NCI-H146 treated with DMSO at 0.1 percent for 48 hours (cell line): Measurements from ENCODE around the gene FHIT.
A peak's percentile ranks its signal among the peaks of the same experiment; 100 is the strongest.

Experiments used
- DNase-seq: peaks from one replicate; lab custom pipeline; 2025; ENCODE audit not compliant: unreplicated experiment; lab: John Stamatoyannopoulos, UW

The FHIT gene

GRCh38 chr3:60086811-60087210 lies 1164.4 kb downstream of the FHIT start:
- DNase-seq, result no peak

GRCh38 chr3:60085649-60086048 lies 1165.6 kb downstream of the FHIT start:
- no peak for DNase-seq

- DNase-seq, result no peak
Measured at GRCh38 chr3:60081381-60082095, 1169.7 kb downstream of the FHIT start.

GRCh38 chr3:60080648-60081047 lies 1170.6 kb downstream of the FHIT start:
- DNase-seq, result no peak

- no peak for DNase-seq
Measured at GRCh38 chr3:60079076-60079475, 1172.2 kb downstream of the FHIT start.

- no peak for DNase-seq
Measured at GRCh38 chr3:60076331-60076730, 1174.9 kb downstream of the FHIT start.

- no peak for DNase-seq
Measured at GRCh38 chr3:60073942-60074341, 1177.3 kb downstream of the FHIT start.

GRCh38 chr3:60073228-60073627 lies 1178.0 kb downstream of the FHIT start:
- DNase-seq, result no peak

- peak; percentile 46 for DNase-seq
Measured at GRCh38 chr3:60070366-60070765, 1180.9 kb downstream of the FHIT start.

- no peak for DNase-seq
Measured at GRCh38 chr3:60065227-60065868, 1185.9 kb downstream of the FHIT start.

- DNase-seq, result no peak
Measured at GRCh38 chr3:60064210-60065178, 1186.8 kb downstream of the FHIT start.

- DNase-seq, result no peak
Measured at GRCh38 chr3:60056404-60056803, 1194.8 kb downstream of the FHIT start.

- DNase-seq, result no peak
Measured at GRCh38 chr3:60055765-60056164, 1195.5 kb downstream of the FHIT start.

- no peak for DNase-seq
Measured at GRCh38 chr3:60053526-60054265, 1197.6 kb downstream of the FHIT start.

- DNase-seq, result no peak
Measured at GRCh38 chr3:60048447-60048848, 1202.8 kb downstream of the FHIT start.

GRCh38 chr3:60047426-60048200 lies 1203.6 kb downstream of the FHIT start:
- DNase-seq, result no peak

GRCh38 chr3:60046210-60046609 lies 1205.0 kb downstream of the FHIT start:
- DNase-seq, result peak; percentile 85

- DNase-seq, result peak; percentile 56
Measured at GRCh38 chr3:60045686-60046085, 1205.6 kb downstream of the FHIT start.

GRCh38 chr3:60036803-60037202 lies 1214.4 kb downstream of the FHIT start:
- DNase-seq, result no peak

- no peak for DNase-seq
Measured at GRCh38 chr3:60033901-60034453, 1217.3 kb downstream of the FHIT start.
